ENCODE data around the gene TM4SF1.

Gene TM4SF1

DNA sequence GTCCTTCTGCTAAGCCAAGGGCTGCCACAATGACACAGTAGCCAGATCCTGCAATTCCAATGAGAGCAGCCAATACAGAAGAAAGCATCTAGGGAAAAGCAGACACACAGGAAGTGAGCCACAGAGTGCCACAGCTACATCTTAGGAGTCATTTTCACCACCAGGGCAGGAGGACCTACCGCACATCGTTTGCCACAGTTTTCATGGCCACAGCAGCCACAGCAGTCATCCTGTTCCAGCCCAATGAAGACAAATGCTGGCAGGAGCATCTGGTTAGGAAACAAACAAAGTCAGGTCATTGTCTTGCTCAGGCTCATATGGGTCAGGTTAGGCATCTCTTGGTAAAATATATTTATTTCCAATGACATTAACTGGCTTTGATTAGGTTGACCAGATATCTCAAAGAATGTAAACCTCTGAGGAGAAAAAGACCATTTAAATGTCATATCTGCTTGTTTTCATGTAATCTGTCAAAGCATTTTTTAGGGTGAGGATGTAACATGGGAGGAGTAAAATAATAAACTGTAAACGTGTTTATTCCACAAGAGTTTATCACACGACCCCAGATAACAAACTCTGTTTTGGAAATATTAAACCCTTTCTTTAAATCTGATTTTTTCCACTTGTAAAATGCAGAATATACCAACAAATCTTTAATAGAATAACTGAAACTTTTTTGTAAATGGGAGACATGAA, 1.8 kb downstream of the TM4SF1 start:
- DNase-seq (ENCODE audit: low spot score), result no peak

DNA sequence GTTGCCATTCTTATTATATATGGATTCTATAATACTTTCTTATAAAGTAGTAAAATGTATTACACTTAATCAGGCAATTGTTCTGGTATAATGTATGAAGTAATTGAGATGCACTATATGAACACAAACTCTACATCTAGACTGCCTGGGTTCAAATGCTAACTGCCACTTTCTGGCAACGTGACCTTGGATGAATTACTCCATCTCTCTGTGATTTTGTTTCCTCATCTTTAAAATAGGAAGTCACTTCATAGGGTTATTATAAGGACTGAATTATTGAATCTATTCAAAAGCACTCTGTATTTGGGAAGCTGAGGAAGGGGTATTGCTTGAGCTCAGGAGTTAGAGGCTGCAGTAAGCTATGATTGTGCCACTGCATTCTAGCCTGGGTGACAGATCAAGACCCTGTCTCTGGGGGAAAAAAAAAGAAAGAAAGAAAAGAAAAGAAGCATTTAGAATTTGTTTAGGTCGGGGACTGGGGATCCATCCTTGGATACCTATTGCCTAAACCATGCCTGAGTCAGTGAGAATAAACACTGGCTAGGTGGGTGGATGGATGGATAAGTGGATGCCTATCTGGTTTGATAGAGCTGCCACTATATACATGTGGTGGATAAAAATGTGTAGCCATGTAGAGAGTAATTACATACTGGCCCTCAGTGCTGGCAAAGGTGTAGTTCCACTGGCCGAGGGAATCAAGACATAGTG, 2.5 kb downstream of the TM4SF1 start:
- DNase-seq (ENCODE audit: low spot score), result no peak

DNA sequence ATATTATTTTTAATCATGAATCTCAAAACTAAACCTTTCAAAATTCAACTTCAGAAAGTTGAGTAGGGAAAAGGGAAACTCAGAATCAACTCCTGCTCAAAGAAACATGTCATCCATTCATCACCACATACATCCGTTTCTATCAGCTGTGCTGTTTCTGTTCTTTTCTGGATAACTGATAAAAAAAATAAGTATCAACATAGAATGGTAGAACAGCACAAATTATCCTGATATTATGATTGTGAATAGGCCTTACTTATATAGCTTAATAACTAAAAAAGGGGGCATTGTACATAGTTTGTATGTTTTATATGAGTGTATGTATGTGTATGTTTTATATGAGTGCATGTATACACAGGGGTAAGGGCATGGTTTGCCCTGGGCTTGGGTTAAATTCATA, 3.1 kb downstream of the TM4SF1 start:
- DNase-seq (ENCODE audit: low spot score), result no peak

DNA sequence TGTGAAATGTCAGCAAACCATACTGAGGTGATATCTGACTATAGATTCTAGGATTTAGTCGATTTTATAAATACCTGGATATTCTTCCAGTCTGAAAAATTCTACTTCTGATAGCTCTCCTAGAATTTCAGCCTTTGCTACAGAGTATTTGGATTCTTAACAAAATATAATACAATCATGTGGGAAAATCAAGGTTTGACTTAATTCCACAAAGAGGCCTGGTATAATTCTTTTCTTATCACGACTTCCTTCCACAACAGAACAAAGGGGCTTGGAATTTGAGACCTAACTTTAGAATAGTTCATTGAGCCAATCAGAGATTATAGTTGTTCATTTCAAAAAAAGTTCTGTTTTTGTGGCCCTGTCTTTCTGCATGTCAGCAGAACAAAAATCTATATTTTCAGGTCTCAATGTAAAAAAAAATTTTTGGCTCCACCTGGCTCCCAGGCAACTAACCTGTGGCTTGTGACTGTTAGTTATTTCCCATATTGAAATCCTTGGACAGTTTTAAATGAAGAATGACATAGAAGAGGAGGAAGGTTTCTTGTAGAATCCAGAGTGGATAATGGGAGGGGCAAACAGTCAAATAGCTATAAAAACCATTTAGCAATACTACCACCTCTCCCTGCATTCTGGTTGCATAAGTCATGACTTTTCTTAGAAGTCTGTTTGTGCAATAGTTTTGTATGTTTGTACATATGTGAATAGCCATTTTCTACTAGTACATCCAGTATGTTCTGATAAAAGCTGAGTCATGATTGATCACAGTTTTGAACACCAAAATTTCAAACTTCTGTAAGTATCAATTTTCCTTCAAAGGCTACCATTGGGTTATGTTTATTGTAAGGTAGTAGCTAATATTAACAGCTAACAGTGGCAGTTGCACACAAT, 4.0 kb downstream of the TM4SF1 start:
- no peak for DNase-seq (ENCODE audit: low spot score)

DNA sequence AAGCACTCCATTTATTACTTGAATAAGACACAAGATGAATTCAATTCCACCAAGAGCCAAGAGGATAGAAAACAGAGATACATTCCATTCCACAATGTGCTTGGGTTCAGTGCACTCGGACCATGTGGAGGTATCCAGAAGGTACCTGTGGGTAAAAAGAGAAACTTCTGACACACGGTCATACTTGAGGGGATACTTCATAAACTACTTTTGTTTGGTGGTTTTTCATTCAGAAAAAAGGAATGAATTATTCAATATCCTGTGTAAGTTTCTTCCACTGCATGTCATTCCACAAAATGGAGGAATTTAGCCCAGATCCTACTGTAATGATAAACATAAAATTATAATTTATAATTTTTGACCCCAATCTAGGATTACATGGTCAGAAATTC, 5.7 kb downstream of the TM4SF1 start:
- no peak for DNase-seq (ENCODE audit: low spot score)

DNA sequence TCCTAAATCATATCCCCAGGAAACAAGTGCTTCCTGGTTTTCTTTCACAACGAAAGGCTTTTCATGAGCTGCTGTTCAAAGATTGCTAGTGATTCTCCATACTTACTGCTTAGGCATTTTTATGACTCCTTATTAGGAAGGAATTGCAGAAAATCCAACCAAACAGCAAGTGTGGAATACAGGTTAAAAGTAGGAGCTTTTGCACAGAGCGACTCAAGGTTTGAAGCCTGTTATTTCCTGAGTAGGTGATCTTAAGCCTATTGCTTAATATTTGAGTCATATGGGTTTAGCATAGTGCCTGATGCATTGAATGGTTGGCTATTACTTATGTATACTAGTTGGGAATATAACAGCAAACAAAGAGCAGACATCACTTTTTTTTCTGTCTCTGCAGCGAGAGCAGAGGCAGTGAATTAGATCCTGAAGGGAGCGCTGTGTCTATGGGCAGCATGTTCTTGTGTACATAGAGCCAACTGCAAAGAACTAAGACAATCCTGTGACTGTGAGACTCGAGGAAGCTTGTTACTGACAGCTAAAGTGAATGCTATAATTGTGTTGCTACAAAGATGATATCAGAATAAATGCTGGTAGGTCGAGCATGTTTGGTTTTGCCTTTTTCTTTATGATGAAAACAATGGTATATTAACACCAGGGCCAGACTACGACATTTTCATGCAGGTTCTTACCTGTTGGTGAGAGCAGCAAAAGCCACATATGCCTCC, 6.3 kb downstream of the TM4SF1 start:
- DNase-seq (ENCODE audit: low spot score), result no peak

DNA sequence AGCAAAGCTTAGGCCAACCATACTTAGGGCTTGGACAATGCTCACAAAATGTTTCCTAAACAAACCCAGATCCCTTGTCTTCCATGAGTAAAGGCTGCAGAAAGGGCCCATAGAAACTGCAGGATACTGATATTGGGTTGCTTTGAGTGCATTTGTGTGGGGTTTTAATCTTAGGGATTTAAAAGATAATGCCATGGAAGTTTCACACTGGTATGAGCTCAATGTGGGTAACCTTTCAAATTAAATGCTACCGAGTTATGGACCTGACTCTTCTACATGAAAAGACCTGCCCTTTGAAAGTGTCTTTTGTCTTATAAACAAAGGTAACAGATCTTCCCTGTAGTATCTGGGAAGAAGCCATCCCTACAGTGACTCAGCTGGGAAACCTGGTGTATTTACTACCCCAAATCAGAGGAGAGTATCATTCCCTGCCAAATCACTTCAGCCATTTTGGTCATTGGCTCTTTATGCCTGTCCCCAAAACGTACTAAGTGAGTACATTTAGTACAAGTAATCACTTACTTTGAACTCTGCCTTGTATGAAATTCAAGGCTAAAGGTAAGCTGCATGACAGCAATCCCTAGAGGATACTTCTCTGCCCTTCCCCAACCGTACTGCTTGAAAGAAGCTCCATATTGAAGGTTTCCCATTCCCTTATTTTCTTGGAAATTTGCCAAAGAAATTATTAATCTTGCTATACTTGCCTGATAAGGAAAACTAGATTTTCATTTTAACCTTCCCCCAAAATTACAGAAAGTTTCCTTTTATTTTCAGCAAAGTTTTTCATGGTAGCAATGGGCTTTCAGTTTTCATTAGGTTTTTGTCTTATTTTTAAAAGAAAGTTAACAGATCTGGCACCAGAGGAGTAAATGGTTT, 7.2 kb downstream of the TM4SF1 start:
- no peak for DNase-seq (ENCODE audit: low spot score)

DNA sequence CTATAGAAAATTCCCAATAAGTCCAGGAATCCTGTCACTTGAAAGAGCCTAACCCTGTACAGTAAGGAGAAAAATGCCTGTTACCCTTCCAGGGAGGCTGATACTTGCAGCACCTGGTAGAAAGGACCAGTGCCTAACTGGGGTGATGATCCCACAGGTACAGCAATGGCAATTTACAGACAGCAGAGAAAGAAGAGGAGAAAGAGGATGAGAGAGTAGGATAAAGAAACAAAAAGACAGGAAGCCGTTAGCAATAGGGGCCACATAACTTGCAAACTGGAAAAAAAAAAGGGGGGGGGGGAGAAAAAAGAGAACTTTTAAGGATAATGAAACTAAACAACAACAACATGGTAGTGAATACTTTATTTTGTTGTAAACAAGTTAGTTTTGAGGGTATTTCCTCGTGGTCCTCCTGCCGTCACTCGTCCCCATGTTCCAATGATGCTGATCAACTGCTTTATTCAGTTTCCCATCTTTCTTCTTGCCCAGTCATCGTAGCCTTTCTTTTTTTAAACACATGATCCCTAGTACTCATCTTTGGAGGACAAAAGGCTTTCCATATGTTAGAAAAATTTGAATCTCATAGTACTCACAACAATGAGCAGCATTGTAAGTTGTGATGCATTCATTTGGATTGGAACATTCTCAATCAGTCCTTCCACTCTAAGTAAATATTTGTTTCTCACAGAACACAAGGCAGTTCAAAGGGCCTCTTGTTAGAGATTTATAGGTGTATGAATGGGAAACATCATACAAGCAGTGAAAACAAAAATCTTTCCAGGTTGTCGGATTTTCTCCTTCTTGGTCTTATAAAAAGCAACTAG, 8.6 kb downstream of the TM4SF1 start:
- peak; percentile 63 for DNase-seq (ENCODE audit: low spot score)

DNA sequence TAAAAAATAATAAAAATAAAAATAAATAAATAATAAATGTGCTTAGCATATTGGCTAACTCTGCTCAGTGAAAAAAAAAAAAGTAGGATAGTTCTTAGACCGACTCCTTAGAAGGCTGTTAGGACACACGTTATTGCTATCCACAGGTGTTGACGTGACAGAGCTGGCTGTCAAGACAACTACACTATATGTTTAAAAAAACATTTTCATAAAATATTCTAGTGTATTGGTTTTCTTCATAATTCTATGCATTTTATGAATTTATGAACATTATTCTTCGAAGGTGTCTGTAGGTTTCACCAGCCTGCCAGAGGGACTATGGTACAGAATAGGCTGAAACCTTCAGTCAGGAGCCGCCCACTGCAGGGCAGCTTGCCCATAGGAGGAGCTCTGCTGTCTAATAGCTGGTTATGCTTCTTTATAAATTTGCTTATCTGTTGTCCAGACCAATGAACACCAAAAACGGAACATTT, 9.2 kb downstream of the TM4SF1 start:
- DNase-seq (ENCODE audit: low spot score), result no peak

DNA sequence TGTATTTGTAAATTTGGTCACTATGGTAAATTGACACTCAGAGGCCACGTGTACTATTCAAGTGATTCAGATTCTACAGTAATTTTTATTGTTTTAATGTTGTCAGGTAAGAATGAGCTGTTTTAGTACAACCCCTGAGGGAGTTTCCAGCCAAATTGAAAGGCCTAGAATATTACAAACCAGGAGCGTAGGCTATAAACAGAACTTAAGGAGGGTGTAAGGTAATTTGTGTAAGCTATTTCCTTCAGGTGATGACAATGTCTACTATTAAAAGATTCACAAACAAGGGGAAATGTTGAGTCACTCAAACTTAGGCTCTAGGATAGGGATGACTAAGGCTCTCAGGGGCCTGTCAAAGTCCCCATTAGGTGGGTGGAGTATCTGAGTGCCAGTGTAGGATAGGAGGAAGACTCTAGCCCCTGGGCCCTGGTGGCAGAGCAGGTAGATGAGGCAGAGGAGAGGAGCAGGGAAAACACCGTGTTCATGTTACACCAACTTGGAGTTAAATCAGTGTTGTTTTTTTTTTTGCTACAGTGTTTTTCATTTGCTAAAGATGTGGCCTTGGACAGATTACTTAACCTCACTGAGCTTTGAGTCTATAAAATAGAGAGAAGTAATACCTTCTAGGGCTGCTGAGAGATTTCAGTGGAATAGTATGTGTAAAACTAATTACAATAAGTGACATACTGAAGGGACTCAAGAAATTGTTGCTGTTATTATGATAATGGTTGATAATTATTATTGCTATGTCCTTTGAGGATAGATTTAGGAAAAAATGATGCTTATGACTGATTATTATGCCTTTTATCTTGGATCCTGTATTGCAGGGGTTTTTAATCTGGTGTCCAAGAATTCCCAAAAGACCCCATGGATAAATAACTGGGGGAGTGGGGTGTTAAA, 10.3 kb downstream of the TM4SF1 start:
- peak; percentile 83 for DNase-seq (ENCODE audit: low spot score)

DNA sequence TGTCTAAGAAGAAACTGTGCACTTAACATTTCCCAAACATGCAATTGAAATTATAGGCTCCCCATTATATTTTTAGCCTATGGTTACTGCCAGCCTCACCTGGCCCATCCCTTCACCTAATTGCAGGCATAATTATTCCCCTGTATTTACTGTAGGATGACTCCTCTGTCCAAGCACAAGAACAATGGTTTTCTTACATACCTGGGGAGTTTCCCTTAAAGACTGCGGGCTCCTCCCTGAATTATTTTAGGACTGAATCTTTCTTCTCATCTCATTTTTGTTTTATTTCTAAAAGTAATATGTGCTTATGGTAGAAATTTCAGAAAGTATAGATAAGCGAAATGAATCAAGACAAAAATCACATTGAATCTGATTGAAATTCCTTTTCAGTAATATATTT, 11.4 kb downstream of the TM4SF1 start:
- DNase-seq (ENCODE audit: low spot score), result peak; percentile 67

DNA sequence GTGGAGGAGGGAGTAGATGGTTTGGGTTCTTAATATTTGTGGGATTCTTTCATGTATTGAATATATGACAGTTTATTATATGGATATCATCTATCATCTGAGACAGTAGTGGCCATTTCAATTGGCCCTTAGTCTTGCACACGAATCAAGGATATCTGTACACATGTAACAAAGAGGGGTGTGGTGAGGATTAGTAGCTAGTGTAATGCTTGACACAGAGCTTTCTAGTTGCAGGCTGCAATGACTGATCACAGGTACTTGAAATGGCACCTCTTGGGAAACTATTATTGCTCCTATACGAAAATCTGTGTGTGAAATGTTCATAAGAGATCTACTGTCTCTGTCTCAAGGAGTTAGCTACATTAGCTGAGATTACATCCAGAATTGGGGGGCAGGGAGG, 12.8 kb downstream of the TM4SF1 start:
- no peak for DNase-seq (ENCODE audit: low spot score)

DNA sequence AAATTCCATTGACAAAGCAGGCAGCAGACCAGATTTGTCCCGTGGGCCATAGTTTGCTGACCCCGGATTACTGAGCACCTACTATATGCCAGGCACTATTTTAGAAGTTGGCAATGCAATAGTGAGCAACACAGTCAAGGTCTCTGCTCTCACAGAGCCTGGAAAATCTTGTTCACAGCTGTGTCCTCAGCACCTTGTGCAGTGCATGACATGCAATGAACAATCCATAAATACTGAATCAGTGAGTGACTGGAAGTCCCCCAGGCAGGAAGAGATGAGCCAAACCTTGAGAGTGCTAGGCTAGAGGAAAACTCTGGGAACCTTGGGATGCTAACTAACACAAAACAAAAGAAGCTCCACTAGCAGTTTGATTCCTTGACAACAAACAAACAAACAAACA, 14.4 kb downstream of the TM4SF1 start:
- no peak for DNase-seq (ENCODE audit: low spot score)

DNA sequence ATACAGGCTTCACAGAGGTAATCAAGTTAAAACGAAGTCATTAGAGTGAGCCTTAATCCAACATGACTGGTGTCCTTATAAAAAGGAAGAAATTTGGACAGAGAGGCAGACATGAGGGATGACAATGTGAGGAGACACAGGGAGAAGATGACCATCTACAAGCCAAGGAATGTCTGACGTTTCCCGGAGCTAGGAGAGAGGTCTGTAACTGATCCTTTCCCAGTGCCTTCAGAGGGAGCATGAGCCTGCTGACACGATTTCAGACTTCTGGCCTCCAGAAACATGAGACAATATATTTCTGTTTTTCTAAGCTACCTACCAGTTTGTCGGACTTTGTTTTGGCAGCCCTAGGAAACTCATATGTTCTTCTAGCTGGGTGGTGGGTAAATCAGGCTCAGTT, 15.1 kb downstream of the TM4SF1 start:
- DNase-seq (ENCODE audit: low spot score), result no peak

DNA sequence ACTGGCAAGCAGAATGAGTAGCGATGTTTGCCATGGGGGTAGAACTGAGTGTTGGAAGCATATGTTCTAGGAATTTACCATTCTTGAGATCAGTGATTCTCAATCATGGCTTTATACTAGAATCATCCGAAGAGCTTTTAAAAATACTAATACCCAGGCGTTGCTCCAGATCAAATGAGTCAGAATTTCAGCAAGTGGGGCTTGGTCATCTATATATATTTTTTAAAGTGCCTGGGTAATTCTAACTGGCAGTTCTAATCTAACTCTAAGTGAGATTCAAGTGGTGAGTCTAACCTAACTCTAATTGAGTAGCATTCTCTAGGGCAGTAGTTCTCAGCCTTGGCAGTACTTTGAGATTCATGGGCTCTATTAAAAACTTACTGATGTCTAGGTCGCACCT, 20.8 kb downstream of the TM4SF1 start:
- DNase-seq (ENCODE audit: low spot score), result no peak

DNA sequence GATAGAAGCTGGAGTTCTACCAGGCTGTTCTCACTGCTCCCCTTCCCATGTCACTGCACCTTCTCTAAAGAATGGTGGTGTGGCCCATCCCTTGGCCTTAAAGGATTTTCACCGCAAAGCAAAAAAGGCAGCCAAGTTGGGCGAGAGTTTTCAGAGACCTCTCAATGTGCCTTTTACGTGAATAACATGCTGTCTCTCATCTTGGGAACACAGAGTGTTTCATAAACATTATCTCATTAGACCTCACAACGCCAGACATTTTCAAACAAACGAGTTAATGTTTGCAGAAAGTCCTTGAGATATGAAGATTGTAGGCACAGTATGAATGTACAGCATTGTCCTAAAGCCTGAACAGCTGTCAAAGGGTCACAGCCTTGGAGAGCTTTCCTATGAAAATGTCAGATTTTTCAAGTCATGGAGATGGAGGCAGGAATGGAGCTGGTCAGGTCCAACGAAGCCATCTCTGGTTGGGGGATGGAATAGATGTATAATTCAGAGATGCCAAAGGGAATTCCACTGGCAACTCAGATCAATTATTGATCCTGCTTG, 21.3 kb downstream of the TM4SF1 start:
- no peak for DNase-seq (ENCODE audit: low spot score)

DNA sequence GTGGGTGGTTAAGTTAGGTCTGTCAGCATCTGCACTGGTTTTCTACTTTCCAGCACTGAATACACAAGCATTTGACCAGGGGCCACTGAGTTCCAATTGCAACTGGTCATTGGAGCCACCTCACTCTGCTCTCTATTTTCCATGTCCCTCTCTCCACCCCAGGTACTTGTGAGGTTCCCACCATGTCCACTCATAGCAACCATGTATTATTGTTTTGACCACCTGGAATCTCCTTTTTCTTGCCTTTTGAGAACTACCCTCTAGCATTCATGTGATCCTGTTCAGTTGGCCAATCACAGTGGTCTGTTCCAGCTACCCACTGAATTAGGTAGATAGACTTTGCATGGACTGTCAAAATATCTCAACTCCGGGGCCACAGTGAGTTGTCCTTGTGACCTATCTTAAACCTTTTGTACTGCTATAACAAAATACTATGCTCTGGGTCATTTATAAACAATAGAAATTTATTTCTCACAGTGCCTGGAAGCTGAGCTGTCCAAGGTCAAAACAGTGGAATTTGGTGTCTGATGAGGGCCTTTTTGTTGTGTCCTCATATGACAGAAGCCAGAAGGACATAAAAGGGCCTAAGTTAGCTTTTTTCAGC, 23.8 kb downstream of the TM4SF1 start:
- no peak for DNase-seq (ENCODE audit: low spot score)

DNA sequence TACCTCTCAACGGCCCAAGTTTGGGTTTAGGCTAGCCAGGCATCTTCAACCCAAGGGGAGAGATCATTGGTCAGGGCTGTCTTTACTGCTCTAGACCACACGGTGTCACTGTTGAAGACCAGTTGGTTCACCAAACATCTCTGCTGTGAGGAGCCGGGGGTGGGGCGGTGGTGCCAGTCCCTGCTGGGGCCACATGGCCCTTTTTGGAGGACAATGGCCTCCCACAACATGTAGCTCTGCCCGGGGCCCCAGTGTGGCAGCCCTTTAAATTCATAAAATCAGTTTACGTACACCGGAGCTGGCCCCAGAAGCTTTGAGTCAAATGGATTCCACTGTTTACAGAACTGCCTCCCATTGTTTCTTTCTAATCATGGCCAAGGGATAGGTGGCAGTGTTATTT, 24.9 kb downstream of the TM4SF1 start:
- DNase-seq (ENCODE audit: low spot score), result peak; percentile 72

Measured in SW480 (cell line).